ENCODE measurements around the gene CAMK1D.

The CAMK1D gene

GRCh38 chr10:12533151-12533550 is 183.8 kb downstream of the CAMK1D start:
- Histone ChIP-seq H3K27ac (no peak overlapping the region), H3K4me3 (no peak overlapping the region)
- TF ChIP-seq CTCF (IDR thresholded peaks at IDR 0.05), result no peak
- no peak for DNase-seq (ENCODE audit: low spot score)

GRCh38 chr10:12533723-12534122 is 184.4 kb downstream of the CAMK1D start:
- no peak for DNase-seq (ENCODE audit: low spot score)
- H3K4me3 ChIP-seq, result no peak overlapping the region
- no peak overlapping the region for H3K27ac ChIP-seq
- no peak for TF ChIP-seq CTCF (IDR thresholded peaks at IDR 0.05)

- no peak for TF ChIP-seq CTCF (IDR thresholded peaks at IDR 0.05)
- no peak for DNase-seq (ENCODE audit: low spot score)
- H3K27ac ChIP-seq, result no peak overlapping the region
- H3K4me3 ChIP-seq, result no peak overlapping the region
Measured at GRCh38 chr10:12534824-12535223, 185.5 kb downstream of the CAMK1D start.

GRCh38 chr10:12535656-12536055 is 186.3 kb downstream of the CAMK1D start:
- DNase-seq (ENCODE audit: low spot score), result no peak
- TF ChIP-seq CTCF (IDR thresholded peaks at IDR 0.05), result no peak

GRCh38 chr10:12538491-12538995 is 189.2 kb downstream of the CAMK1D start:
- Histone ChIP-seq H3K4me3 (no peak overlapping the region), H3K27ac (no peak overlapping the region)
- DNase-seq (ENCODE audit: low spot score), result no peak
- TF ChIP-seq CTCF (IDR thresholded peaks at IDR 0.05), result no peak

More at GRCh38 chr10:12535656-12536055, 186.3 kb downstream of the CAMK1D start:
- Histone ChIP-seq H3K27ac (no peak overlapping the region), H3K4me3 (no peak overlapping the region)

- H3K27ac ChIP-seq, result no peak overlapping the region
- no peak for DNase-seq (ENCODE audit: low spot score)
- H3K4me3 ChIP-seq, result no peak overlapping the region
- no peak for TF ChIP-seq CTCF (IDR thresholded peaks at IDR 0.05)
Measured at GRCh38 chr10:12539350-12540164, 190.2 kb downstream of the CAMK1D start.

GRCh38 chr10:12540341-12540781 is 191.0 kb downstream of the CAMK1D start:
- no peak for TF ChIP-seq CTCF (IDR thresholded peaks at IDR 0.05)
- H3K4me3 ChIP-seq, result no peak overlapping the region
- no peak overlapping the region for H3K27ac ChIP-seq
- no peak for DNase-seq (ENCODE audit: low spot score)
